Measurements from ENCODE around the gene CTBP1. TPM values are rescaled to one million over a fixed set of nuclear protein-coding genes. Genes with fewer than 3 reads are reported as not detected.

The CTBP1 gene
- polyA plus RNA-seq, 5 donors = 81.1 to 178 (median 115) TPM

DNA sequence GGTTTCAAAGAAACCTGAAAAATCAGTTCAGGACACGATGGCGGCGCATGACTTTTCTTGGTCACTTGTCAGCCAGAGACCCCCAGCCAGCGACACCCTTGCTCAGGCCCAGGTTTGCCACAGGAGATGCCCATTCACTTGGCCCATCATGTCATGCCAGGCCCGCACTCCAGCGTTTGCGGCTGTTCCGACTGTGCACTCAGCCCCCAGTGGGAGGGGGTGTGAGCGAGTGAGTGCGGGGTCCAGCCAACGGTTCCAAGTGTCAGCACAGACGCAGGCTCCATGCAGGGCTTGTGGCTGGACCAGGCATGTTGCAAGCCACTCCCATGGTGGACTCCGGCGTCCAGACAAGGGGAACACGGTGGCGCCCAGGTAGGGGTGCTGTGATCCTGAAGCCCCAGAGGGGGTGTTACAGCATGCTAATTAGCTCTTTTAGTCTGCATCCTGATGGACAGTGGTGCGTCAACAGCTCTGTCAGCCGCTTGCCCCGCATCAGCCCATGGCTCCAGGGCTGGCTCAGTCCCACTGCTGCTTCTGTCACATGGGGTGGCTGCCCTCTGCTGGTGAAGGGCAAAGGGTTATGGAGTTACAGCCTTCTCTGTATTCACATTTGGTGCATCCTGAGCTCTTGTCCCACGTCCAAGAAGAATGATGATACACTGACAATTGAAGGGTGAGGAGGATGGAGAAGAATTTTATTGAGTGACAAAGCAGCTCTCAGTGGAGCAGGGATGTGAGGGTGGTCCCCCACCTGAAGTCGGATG lies 37.0 kb upstream of the CTBP1 start:
- DNase-seq = no peak

DNA sequence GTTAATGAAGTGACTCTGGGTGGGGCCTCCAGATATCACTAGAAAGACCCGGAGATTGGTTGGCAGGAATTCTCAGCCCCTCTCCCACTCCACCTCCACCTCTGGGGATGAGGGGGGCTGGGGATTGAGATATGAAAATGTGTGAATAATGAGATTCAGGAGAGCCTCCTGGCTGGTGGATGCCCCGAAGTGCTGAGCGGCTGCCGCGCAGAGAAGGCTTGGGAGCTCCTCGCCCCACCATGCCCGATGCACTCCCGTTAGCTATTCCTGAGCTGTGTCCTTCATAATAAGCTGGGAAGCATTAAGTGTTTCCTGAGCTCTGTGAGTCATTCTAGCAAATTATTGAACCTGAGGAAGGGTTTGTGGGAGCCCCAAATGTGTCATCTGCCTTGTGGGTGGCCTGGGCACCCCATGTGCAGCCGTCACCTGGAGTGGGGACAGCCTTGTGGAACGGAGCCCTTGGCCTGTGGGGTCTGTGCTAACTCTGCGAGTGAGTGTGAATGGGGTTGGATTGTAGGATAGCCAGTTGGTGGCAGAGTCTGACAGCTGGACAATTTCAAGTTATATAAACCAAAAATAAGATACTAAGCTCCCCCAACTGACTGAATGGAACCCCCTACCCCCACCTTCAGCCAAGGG lies 36.3 kb upstream of the CTBP1 start:
- no peak for DNase-seq

DNA sequence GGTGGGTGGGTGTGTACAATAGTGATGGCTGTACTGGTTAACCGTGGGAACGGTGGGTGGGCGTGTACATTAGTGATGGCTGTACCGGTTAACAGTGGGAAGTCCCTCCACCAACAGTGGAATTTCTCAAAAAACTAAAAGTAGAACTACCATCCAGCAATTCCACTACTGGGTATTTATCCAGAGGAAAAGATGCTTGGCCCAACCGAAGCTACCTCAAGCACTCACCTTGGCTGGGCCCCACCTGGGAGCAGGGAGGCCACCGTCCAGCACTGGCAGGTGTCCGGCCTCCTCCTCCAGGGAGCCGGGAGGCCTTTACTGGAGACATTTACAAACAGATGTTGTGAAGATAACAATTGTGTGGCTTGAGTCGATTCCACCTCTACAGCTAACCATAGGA lies 34.8 kb upstream of the CTBP1 start:
- no peak for DNase-seq

DNA sequence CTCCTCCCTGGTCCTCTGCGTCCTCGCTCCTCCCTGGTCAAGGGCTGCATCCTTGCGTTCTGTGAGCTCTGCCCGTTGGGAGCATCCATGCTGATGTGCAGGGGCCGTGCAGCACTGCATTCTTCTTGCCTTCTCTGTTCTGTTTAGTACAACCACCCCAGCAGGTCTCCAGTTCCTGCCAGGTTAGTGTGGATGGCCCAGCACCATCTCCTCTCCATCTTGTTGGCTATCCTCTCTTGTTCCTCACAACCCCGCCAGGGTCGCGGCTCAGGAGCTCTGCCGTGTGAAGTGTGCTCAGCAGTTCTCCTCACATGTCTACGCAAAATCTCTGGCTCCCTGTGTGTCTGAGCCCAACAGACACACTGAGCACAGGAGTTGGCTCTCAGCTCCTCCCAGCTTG lies 30.3 kb upstream of the CTBP1 start:
- DNase-seq = no peak

DNA sequence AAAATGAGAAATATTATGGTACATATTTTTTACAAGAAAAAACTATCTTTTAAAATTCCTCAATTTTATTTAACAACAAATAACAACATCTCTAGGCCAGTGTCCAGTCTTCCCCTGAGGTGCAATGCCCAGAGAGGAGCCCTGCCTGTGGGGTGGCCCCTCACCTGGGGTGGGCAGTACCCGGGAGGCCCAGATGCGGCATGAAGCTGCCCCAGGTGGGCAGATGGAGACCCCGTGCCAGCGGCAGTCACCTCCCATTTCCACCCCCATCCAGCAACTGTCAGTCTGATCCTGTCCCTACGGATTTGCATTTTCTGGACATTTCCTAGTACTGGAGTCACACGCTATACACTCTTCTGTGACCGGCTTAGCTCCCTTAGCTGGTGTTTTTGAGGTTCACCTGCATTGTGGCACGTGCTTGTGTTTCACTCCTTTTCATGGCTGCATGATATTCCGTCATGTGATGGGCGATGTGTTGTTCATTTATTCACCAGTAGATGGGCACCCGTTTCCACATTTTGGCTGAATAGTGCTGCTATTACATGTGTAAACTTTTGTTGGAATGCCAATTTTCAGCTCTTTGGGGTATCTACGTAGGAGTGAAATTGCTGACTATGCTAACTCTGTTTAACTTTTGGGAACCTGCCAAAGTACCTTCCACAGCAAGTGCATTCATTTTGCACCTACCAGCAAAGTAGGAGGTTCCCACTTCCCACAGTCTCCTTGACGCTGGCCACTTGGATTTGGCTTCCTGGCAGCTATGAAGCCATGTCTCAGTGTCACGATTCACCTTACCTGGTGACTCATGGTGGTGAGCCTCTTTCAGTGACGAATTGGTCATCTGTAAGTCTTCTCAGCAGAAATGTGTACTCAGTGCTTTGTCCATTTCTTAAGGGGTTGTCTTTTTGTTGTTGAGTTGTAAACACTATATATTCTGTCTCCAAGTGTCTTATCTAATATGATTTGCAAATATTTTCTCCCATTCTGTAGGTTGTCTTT lies 29.0 kb upstream of the CTBP1 start:
- DNase-seq = no peak

GRCh38 chr4:1276984-1277383 lies 28.1 kb upstream of the CTBP1 start:
- DNase-seq = no peak

GRCh38 chr4:1274871-1275270 lies 25.9 kb upstream of the CTBP1 start:
- DNase-seq = no peak

GRCh38 chr4:1271686-1272085 lies 22.8 kb upstream of the CTBP1 start:
- DNase-seq = no peak

GRCh38 chr4:1269209-1269608 lies 20.3 kb upstream of the CTBP1 start:
- no peak for DNase-seq

DNA sequence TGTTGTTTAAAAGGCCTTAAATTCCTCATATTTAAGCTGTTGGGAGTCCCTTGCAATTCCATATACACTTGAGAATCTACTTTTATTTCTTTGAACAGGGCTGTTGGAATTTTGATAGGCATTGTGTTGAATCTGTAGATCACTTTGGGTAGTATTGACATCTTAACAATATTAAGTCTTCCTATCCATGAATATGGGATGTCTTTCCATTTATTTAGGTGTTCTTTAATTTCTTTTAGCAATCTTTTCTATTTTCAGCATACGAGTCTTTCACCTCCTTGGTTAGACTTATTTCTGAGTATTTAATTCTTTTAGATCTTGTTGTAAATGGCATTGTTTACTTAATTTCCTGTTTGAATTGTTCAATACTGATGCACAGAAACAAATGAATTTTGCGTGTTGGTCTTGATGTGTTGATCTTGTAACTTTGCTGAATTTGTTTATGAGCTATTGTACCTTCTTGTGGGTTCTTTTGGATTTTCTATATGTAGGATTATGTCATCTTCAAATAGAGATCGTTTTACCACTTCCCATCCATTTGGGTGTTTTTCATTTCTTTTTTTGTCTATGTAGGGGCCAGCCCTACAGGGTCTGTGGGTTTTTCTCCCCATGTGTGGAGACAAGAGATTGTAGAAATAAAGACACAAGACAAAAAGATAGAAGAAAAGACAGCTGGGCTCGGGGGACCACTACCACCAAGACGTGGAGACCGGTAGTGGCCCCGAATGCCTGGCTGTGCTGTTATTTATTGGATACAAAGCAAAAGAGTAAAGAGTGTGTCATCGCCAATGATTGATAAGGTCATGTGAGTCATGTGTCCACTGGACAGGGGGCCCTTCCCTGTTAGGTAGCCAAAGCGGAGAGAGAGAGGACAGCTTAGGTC lies 18.2 kb upstream of the CTBP1 start:
- DNase-seq = no peak

DNA sequence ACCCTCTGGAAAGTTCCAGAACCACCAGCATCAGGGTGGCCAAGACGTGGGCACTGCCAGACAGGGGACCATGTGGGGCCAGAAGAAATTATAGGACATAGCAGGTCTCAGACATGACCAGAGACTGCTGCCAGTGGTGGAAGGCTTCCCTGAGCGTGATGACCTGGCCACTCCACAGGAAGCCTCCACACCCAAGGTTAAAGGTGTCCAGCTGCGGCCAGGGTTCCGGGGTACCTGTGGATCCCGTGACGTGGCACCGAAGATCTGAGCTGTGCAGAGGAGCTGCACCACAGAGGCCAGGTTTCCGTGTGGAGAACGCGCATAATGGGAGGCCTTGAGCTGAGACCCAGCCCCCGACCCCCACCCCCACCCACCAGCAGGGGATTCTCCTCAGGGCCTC lies 16.4 kb upstream of the CTBP1 start:
- no peak for DNase-seq

GRCh38 chr4:1264942-1265341 lies 16.0 kb upstream of the CTBP1 start:
- DNase-seq = no peak

DNA sequence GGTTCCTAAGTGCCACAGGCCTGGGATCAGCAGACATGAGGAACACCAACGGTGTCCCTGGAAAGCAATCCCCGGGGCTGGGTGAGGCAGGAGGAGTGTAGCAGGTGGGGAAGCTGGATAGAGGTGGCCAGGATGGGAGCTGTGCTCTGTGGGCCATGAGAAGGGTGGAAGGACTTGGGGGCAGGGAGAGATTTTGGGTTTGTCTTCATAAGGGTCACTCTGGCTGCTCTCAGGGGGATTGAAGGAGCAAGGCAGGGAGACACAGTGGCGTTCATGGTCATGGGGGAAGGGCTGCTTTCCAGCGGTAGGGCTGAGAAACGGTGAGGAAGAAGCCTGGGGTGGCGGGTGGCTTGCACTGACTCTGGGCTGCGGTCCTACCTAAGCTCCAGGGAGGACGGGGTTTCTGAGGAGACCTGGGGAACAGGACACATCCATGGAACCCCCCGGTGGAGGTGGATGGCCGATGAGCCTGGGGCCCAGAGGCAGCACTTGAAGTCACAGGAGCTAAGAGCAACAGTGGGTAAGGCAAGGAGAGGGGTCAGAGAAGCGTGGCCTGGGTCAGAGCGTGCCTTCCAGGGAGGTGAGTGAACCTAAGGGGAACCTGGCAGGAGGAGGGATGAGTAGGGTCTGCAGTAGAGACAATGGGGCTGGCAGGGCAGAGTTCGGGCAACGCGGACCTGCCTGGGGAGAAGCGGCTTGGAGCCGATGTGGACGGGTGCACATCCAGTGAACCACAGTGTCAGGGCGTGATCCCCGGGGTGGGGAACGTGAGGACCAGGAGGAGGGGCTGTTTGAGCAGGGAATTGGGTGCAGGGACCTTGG lies 12.4 kb upstream of the CTBP1 start:
- DNase-seq = no peak

GRCh38 chr4:1260418-1261106 lies 11.6 kb upstream of the CTBP1 start:
- no peak for DNase-seq

- no peak for DNase-seq
Measured at GRCh38 chr4:1259966-1260365, 11.0 kb upstream of the CTBP1 start.

- no peak for DNase-seq
Measured at GRCh38 chr4:1258457-1258856, 9.5 kb upstream of the CTBP1 start.

GRCh38 chr4:1255699-1256098 lies 6.8 kb upstream of the CTBP1 start:
- no peak for DNase-seq

- DNase-seq = no peak
Measured at GRCh38 chr4:1255151-1255550, 6.2 kb upstream of the CTBP1 start.

DNA sequence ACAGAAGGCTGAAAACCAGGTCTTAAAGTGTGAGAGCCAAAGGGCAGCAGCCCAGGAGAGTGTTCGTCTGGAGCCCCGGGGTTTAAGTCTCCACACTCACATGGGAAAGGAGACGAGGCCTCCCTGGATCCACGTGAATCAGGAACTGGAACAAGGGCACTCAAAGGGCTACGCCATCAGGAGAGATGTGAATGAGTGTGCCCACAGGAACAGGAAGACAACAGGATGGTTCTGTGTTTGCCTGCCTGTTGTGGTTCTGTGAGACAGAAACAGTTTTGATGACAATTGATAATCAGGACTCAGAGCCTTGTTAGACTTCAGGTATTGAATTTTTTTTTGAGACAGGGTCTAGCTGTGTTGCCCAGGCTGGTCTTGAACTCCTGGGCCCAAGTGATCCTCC lies 4.9 kb upstream of the CTBP1 start:
- no peak for DNase-seq

GRCh38 chr4:1252928-1253492 lies 4.1 kb upstream of the CTBP1 start:
- no peak for DNase-seq

Data from right lung (tissue), 5 donors.